ENCODE measurements around the gene DAG1.

The DAG1 gene

DNA sequence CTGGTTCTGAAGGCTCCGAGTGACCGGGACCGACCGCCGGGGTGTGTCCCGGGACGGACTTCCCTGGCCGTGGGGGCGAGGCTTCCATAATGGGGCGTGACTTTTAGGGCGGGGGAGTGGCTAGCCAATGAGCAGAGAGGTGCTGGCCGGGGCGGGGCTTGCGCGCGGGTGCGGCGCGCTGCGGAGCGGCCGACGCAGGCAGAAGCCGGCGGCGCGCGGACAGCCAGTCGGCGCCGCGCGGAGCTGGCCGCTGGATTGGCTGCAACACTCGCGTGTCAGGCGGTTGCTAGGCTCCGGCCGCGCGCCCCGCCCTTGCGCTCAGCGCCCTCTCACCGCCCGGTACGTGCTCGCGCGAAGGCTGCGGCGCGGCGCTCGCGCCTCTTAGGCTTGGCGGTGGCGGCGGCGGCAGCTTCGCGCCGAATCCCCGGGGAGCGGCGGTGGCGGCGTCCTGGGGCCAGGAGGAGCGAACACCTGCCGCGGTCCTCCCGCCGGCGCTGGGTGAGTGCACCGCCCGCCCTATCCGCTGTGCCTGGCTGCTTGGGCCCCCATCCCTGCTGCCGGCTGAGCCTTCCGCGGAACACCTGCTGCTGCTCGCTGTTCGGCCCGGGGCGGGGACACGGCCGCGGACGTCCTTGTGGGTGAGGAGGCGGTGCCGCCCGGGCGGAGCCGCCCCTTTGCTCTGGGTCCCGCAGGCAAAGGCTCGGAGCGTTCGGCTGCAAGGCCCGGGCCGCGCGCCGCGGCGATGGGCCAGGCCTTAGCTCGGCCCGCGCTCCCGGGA lies at the start of gene DAG1:
Gene DAG1, plus strand, starts transcription at position 332 of the 778 bp plus-strand sequence. CDS start 40,268 bp downstream, outside the sequence.
- peak; percentile 93 for DNase-seq

- DNase-seq: no peak
Measured at GRCh38 chr3:49421890-49422378, 48.1 kb upstream of the DAG1 start.

GRCh38 chr3:49422379-49423248 lies 47.5 kb upstream of the DAG1 start, which contains the start of gene AMT:
Gene AMT (minus strand): TSS chr3:49422473. CDS start chr3:49422450, 23 bp downstream.
- DNase-seq: no peak

- DNase-seq: no peak
Measured at GRCh38 chr3:49424816-49425215, 45.3 kb upstream of the DAG1 start.

DNA sequence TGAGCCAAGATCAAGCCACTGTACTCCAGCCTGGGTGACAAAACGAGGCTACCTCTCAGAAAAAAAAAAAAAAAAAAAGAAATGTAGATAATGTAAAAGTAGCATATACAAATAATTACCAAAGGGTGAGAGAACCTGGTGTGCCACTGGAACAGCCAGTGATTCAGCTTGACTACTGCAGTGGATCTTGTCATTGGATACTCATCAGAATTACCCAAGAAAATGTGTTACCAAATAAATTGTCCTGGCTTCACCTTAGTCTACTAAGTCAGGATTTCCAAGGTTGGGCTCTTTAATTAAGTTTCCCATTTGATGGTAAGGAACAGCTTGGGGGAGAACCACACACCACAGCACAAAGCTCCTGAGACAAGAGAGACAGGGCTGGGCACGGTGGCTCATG lies 42.5 kb upstream of the DAG1 start:
- no peak for DNase-seq

GRCh38 chr3:49428752-49429080 lies 41.4 kb upstream of the DAG1 start:
- no peak for DNase-seq

DNA sequence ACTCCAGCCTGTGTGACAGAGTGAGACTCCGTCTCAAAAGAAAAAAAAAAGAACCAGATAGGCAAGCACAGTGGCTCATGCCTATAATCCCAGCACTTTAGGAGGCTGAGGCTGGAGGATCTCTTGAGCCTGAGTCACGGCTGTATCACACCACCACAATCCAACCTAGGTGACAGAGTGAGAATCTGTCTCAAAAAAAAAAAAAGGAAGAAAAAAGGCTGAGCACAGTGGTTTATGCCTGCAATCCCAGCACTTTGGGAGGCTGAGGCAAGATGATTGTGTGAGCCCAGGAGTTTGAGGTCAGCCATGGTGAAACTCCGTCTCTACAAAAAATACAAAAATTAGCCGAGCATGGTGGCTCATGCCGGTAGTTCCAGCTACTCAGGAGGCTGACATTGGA lies 35.3 kb upstream of the DAG1 start:
- no peak for DNase-seq

- DNase-seq: no peak
Measured at GRCh38 chr3:49445391-49445790, 24.7 kb upstream of the DAG1 start.

DNA sequence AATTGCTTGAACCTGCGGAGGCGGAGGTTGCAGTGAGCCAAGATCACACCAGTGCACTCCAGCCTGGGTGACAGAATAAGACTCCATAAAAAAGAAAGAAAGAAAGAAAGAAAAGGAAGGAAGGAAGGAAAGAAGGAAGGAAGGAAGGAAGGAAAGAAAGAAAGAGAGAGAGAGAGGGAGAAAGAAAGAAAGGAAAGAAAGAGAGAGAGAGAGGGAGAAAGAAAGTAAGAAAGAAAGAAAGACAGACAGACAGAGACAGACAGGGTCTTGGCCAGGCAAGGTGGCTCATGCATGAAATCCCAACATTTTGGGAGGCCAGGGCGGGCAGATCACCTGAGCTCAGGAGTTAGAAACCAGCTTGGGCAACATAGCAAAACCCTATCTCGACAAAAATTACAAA lies 16.4 kb upstream of the DAG1 start:
- DNase-seq: no peak

DNA sequence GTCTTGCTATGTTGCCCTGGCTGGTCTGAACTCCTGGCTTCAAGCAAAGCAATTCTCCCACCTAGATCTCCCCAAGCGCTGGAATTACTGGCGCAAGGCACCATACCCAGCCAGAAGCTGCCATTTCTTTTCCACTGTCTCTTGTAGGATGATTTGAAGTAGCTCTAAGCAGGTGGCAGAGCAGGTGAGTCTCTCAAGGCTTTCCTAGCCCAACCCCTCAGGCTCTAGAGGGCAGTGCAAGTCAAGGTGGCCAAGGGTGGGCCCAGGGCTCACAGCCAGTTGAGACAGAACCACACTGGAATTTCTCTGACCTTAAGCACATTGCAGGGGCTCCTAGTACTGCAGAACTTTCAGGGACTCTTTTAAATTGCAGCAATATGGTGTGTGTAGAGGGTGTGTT lies 15.6 kb upstream of the DAG1 start:
- no peak for DNase-seq

GRCh38 chr3:49454898-49455681 lies 15.0 kb upstream of the DAG1 start:
- DNase-seq: no peak

DNA sequence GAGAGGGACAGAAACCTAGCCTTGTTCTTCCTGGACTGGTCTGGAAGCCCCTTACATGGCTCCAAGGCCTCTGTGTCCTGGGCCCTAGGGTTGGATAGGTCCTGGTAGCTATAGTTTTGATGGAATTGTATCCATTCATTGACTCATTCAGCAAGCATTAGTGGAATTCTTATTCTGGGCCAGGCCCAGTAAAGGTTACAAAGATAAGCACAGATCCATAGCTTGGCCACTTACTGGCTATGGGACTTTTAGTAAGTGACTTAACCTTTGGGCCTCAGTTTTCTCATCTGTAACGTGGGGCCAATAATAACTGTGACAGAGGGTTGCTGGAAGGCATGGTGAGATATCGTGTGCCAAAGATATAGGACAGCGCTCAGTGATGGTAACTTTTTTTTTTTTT lies 13.6 kb upstream of the DAG1 start:
- no peak for DNase-seq

- no peak for DNase-seq
Measured at GRCh38 chr3:49460188-49460890, 9.7 kb upstream of the DAG1 start.

- DNase-seq: no peak
Measured at GRCh38 chr3:49460956-49461355, 9.1 kb upstream of the DAG1 start.

DNA sequence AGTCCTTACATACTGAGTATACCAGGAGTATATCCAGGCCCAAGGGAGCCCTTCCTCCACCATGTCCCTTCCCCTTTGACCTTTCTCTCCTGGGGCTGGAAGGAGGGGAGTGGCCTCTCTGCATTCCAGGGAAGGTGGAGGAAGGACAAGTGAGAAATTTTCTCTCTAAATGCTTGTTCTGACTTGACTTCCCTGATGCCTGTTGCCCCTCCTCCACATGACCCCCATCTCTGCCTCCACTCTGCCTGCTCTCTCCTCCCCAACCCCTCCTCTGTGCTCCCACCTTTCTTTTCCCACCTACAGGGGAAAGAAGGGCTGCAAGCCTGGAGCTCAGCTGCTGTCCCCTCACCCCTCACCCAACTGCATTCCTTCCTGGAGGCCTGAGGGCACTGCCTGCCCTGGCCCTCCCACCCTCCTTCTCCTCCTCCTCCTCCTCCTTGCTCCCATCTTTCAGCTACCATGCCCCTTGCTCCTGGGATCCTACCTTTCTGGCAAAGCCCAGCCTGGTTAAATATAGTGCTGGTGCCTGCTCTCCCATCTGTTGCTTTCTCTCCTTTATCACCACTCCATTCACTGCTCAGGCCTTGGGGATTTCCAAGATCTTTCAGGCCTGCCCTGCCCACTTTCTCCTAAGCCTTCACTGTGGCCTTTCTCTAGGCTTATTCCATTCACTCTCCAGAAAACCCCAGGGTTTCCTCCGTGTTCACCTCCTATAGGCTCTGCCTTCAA lies 8.5 kb upstream of the DAG1 start:
- no peak for DNase-seq

DNA sequence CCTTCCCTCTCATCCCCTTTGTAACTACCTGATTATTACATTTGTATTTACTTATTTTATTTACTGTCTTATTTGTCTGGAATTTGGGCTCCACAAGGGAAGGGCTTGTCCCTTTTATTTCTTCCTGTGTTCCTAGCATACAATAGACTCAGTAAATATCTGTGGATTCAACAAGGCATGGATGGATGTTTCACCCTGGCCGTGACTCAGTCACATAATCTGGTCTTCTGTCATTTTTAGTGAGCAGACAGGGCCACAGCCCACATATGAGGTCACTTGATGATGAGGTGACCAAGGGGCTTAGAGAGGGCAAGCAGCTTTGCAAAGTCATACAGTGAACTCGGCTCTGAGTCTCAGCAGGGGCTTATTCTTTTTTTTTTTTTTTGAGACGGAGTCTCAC lies 7.8 kb upstream of the DAG1 start:
- no peak for DNase-seq

- no peak for DNase-seq
Measured at GRCh38 chr3:49465270-49466034, 4.6 kb upstream of the DAG1 start.

- no peak for DNase-seq
Measured at GRCh38 chr3:49466085-49466484, 4.0 kb upstream of the DAG1 start.

DNA sequence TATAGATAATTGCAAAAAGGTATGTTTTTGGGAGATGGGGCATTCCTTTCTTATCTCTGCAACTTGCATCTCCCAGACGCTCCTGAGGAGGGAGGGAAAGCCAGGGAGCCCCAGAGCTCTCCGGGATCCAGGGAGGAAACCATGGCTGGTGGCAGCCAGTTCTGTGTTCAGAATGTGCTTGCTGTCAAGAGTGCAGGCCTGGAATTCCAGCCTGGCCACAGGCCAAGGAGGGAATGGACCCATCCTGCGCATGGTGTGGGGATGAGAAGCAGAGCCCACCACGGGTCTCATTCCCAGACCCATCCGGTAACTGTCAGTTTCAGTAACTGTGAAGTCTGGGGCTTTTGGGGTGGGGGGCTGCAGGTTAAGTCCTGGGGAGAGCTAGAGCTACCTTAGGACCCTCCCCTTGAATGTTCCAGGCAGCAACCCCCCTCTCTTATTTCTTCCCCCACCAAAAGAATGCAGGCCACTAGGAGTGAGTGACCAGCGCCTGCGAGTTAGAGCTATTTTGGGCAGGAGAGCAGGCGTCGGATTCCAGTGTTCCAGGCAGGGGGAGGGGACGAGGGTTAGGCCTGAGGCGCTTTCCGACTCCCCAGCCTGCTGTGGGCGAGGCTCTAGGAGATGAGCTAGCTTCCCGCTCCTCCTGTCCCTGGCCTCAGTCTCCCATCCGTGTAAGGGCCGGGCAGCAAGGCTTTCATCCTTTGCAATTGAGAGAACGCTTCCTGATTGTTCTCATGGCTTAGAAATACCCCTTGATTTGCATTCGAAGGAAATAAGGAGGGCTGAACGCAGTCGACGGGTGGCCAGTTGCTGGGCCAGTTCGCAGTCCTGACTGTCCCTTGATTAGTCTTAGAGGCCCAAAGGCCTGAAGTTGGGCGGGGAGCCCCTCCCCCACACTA lies 781 bp upstream of the DAG1 start:
- DNase-seq: no peak

All from CD4-positive, alpha-beta T cell treated with Interleukin-4 for 4 hours (primary cell).